Testis (tissue), 3 donors: ENCODE measurements around the gene MYORG. TPM values are rescaled to one million over a fixed set of nuclear protein-coding genes. Genes with fewer than 3 reads are reported as not detected.

Source experiments
- DNase-seq: peaks from one replicate; pipeline ENCODE4 v3.0.0-alpha.2; 2019
- H3K27ac ChIP-seq, 2 donors: fragments of 200-600 bp; sonication (generic); one replicate each; pipeline ENCODE4 v1.5.1; 2019
- H3K27me3 ChIP-seq: fragments of 200-600 bp; sonication (generic); one replicate; pipeline ENCODE4 v1.5.1; 2019
- H3K36me3 ChIP-seq: fragments of 200-600 bp; sonication (generic); one replicate; pipeline ENCODE4 v1.5.1; 2017; ENCODE audit warnings: low read depth; ENCODE audit errors: missing control alignments
- H3K4me1 ChIP-seq: fragments of 200-600 bp; sonication (generic); one replicate; pipeline ENCODE4 v1.5.1; 2019
- H3K4me3 ChIP-seq, 2 donors: fragments of 200-600 bp; sonication (generic); one replicate each; pipeline ENCODE4 v1.5.1; 2017 to 2019
- H3K9me3 ChIP-seq: fragments of 200-600 bp; sonication (generic); one replicate; pipeline ENCODE4 v1.5.1; 2017
- POLR2A ChIP-seq: fragments of 450-650 bp; IDR thresholded peaks from one replicate; pipeline ENCODE4 v1.6.1; 2017; ENCODE audit warnings: antibody characterized with exemption, mild to moderate bottlenecking, moderate library complexity
- WGBS, 2 donors: methylation state at CpG; one replicate each; pipeline ENCODE4 v1.1.5; 2018; 5-methylcytosine and 5-hydroxymethylcytosine counted together
- intact Hi-C: fragments of 100-400 bp; cut with DNase I; formaldehyde crosslinking; loops from one replicate; pipeline ENCODE4 v1.15.1; 2023; ENCODE audit warnings: low total_unique reads
- polyA plus RNA-seq: library from polyadenylated mRNA; stranded (reverse); fragments of 350-450 nt; fragmentation: Illumina TruSeq; extraction: RNeasy Lipid Tissue Mini Kit (QIAGEN cat#74804); gene quantifications from one replicate; pipeline ENCODE4 v1.2.3, GENCODE V29; 2014; ENCODE audit warnings: low read depth, low replicate concordance; ENCODE audit not compliant: insufficient read depth
- total RNA-seq, 2 donors: library from RNA; depleted of rRNA; stranded (reverse); fragments of >200 nt; gene quantifications; one replicate each; pipeline ENCODE4 v1.2.3, GENCODE V29; 2016
- TF ChIP-seq, protein P1 (sequence below), 3 experiments: fragments of 450-650 bp in 2 of 3; fragments of 200-600 bp in 1 of 3; sonication (generic) in 1 of 3; IDR thresholded peaks; one replicate each; pipeline ENCODE4 v1.5.1; 2016 to 2019; ENCODE audit warnings: antibody characterized with exemption in 3 of 3, mild to moderate bottlenecking in 2 of 3, moderate library complexity in 1 of 3

The MYORG gene
- total and polyA plus RNA-seq, 3 donors from 2014 or later, result 2.8 to 4.6 (median 2.8) TPM

DNA sequence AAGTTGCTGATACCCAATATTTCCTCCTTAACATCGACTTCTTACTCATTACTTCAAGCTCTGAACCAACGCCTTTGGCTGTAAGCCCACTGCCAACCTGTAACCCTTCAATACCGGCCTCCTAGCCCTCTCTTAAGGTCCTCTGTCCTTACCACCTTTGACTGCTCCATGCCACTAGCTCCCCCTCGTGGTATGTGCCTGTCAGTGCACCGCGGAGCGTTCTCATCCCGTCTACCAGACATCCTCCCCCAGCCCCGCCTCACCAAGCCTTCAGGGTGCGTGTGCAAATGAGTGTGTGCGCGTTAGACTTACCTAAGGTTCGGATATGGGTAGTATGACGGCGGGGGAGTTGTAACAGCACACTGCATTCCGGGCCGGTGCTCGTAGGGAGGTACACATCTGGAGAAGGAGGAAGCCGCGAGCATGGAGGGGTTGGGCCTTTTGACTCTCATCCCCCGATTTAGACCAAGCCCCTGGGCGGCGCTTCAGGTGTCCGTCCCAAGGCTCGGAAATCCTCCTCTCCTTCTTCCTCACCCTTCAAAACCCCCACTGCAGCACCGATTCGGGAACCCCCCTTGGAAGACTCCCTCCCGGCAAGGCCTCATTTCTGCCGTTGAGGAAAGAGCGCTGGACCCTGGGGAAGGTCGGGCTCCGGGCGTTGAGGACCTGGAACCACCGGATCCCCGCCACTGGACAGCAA is 2.8 kb upstream of the MYORG start:
- Histone ChIP-seq H3K36me3 (no peaks in the 10 kb centered on the region), H3K27me3 (no peaks in the 10 kb centered on the region), H3K27ac (no peak overlapping the region), H3K9me3 (no peaks in the 10 kb centered on the region), H3K4me3 (peak overlapping the region; percentile 8 to 24), H3K4me1 (peaks cover 15% of the 10 kb centered on the region)
- WGBS, 2 donors, result 12 to 13% methylated on average over 35 of the region's 35 CpGs
- DNase-seq, result peak; percentile 92
- TF ChIP-seq POLR2A, result no peak
- TF ChIP-seq, protein P1, sequence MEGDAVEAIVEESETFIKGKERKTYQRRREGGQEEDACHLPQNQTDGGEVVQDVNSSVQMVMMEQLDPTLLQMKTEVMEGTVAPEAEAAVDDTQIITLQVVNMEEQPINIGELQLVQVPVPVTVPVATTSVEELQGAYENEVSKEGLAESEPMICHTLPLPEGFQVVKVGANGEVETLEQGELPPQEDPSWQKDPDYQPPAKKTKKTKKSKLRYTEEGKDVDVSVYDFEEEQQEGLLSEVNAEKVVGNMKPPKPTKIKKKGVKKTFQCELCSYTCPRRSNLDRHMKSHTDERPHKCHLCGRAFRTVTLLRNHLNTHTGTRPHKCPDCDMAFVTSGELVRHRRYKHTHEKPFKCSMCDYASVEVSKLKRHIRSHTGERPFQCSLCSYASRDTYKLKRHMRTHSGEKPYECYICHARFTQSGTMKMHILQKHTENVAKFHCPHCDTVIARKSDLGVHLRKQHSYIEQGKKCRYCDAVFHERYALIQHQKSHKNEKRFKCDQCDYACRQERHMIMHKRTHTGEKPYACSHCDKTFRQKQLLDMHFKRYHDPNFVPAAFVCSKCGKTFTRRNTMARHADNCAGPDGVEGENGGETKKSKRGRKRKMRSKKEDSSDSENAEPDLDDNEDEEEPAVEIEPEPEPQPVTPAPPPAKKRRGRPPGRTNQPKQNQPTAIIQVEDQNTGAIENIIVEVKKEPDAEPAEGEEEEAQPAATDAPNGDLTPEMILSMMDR (IDR thresholded peaks at IDR 0.05), result peak; percentile 89 to 97 (median 90)
- intact Hi-C loops, result loop anchor here (5.0 kb wide), 1 partner anchor 47 kb away; no protein-coding TSS in a partner anchor

DNA sequence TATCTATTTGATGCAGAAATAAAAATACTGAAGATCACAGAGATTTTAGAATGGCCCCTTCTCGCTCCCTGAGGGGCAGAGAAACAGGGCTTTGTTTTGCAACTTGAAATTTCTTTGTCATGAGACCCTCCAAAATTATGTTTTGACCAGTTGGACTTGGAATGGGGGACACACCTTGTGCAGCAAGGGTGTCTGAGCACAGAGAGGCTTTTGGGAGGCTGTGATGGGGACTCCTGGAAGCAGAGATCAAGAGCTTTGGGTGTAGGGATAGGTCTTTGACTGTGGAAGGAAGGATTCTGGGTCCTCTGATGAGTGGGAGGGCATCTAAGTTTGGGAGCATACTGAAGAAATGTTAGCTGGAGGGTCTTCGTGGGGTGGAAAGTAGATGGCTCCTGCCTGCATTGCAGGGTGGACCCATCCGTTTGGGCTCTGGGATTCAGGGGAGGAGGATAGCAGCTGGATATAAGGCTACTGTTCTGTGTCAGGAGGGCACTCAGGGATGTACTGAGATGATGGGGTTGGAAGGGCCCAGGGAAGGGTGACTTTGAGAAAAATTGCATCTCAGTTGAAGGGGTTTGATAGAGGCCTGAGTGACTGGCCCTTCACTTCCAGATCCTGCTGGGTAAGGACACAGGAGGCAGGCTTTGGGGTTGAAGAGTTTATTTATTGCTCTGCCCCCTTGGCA is 1.8 kb upstream of the MYORG start:
- no peak for DNase-seq
- TF ChIP-seq, protein P1 (IDR thresholded peaks at IDR 0.05), result no peak
- TF ChIP-seq POLR2A, result no peak
- peaks cover 15% of the 10 kb centered on the region for H3K4me1 ChIP-seq
- no peak overlapping the region for H3K27ac ChIP-seq
- H3K9me3 ChIP-seq, result no peaks in the 10 kb centered on the region
- intact Hi-C loops, result loop anchor here (5.0 kb wide), 1 partner anchor 46 kb away; no protein-coding TSS in a partner anchor
- no peaks in the 10 kb centered on the region for H3K27me3 ChIP-seq
- 86 to 91% methylated on average over 3 of the region's 3 CpGs for WGBS, 2 donors
- no peak overlapping the region for H3K4me3 ChIP-seq
- no peaks in the 10 kb centered on the region for H3K36me3 ChIP-seq

DNA sequence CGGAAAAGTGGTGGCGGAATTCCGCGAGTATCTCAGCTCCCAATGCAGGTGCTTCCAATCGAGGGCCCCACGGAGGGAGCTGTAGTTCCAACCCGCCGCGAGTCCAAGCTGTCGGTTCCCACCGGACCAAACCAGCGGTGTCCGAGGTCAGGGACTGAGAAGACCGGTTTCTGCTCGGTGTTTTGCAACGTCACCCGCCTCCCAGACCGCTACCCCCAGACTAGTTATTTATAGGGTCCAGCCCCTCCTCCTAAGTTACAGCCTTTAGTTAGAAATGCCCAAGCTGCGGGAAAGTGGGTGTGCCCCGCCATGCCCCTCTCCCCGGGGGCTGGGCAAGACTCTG is 677 bp upstream of the MYORG start:
- peaks cover 15% of the 10 kb centered on the region for H3K4me1 ChIP-seq
- H3K36me3 ChIP-seq, result no peaks in the 10 kb centered on the region
- H3K27me3 ChIP-seq, result no peaks in the 10 kb centered on the region
- WGBS, 2 donors, result 2 to 6% methylated on average over 20 to 21 of the region's 21 CpGs
- H3K4me3 ChIP-seq, result peak overlapping the region; percentile 70 to 80
- no peak overlapping the region for H3K27ac ChIP-seq
- TF ChIP-seq POLR2A, result no peak
- TF ChIP-seq, protein P1 (IDR thresholded peaks at IDR 0.05), result no peak
- DNase-seq, result peak; percentile 31
- intact Hi-C loops, result loop anchor here (5.0 kb wide), 1 partner anchor 45 kb away; no protein-coding TSS in a partner anchor
- H3K9me3 ChIP-seq, result no peaks in the 10 kb centered on the region

- intact Hi-C loops, result loop anchor here (5.0 kb wide), 1 partner anchor 44 kb away; no protein-coding TSS in a partner anchor
- WGBS, 2 donors, result 20 to 24% methylated on average over 5 to 16 of the region's 22 CpGs
- H3K27ac ChIP-seq, result peak overlapping the region in 1 of 2 donors; percentile 64
These were observed 650 bp downstream of the MYORG start for GRCh38 chr9:34375901-34376595.

More at GRCh38 chr9:34375901-34376595, 650 bp downstream of the MYORG start:
- Histone ChIP-seq H3K27me3 (no peaks in the 10 kb centered on the region), H3K4me1 (peaks cover 15% of the 10 kb centered on the region), H3K36me3 (no peaks in the 10 kb centered on the region), H3K9me3 (no peaks in the 10 kb centered on the region), H3K4me3 (peak overlapping the region; percentile 70 to 80)
- TF ChIP-seq, protein P1 (IDR thresholded peaks at IDR 0.05), result no peak
- no peak for TF ChIP-seq POLR2A
- peak; percentile 43 for DNase-seq
